Esophagus (tissue), 2 donors: Measurements from ENCODE around the gene SAP30BP. TPM values are rescaled to one million over a fixed set of nuclear protein-coding genes. Genes with fewer than 3 reads are reported as not detected.

Experiments used
- H3K27ac ChIP-seq, 2 donors: one replicate each; pipeline ENCODE4 v1.5.1; 2013; ENCODE audit warnings: low read depth in 2 of 2, mild to moderate bottlenecking in 2 of 2, inconsistent platforms in 1 of 2, low read length in 1 of 2, moderate library complexity in 1 of 2
- H3K27me3 ChIP-seq, 2 donors: one replicate each; pipeline ENCODE4 v1.6.1; 2013; ENCODE audit warnings: low read length in 2 of 2, control low read depth in 1 of 2, mild to moderate bottlenecking in 1 of 2; ENCODE audit not compliant: insufficient read depth in 2 of 2, control insufficient read depth in 1 of 2
- H3K36me3 ChIP-seq, 2 donors: one replicate each; pipeline ENCODE4 v1.6.1; 2013; ENCODE audit warnings: low read length in 1 of 2; ENCODE audit not compliant: control insufficient read depth in 2 of 2, insufficient read depth in 2 of 2
- H3K4me1 ChIP-seq, 2 donors: one replicate each; pipeline ENCODE4 v1.6.1; 2013; ENCODE audit warnings: low read length in 1 of 2; ENCODE audit not compliant: control insufficient read depth in 2 of 2, insufficient read depth in 2 of 2
- H3K4me3 ChIP-seq, 2 donors: one replicate each; pipeline ENCODE4 v1.5.1; 2013; ENCODE audit warnings: low read length in 2 of 2, mild to moderate bottlenecking in 2 of 2, low read depth in 1 of 2, moderate library complexity in 1 of 2
- H3K9me3 ChIP-seq, 2 donors: one replicate each; pipeline ENCODE4 v1.6.1; 2013; ENCODE audit warnings: mild to moderate bottlenecking in 2 of 2, low read depth in 1 of 2, low read length in 1 of 2, moderate library complexity in 1 of 2; ENCODE audit not compliant: control insufficient read depth in 2 of 2, insufficient read depth in 1 of 2
- WGBS, 2 donors: extraction: QIAGEN DNeasy Blood & Tissue Kit; methylation state at CpG; one replicate each; pipeline ENCODE4 v1.1.7; 2013; 5-methylcytosine and 5-hydroxymethylcytosine counted together
- polyA plus RNA-seq, 2 donors: library from polyadenylated mRNA; stranded (reverse); fragments of 200-250 nt; gene quantifications; one replicate each; pipeline ENCODE4 v1.2.3, GENCODE V29; 2013
- donor health status: healthy with polysubstance abuse.
- donor health status: Bipolar disorder and iron deficiency.

Gene SAP30BP
- polyA plus RNA-seq, 2 donors = 63.4 to 68.4 TPM

GRCh38 chr17:75701288-75701687 is 34.1 kb downstream of the SAP30BP start:
- no peaks in the 10 kb centered on the region for H3K9me3 ChIP-seq
- H3K4me1 ChIP-seq = peaks cover 2 to 19% of the 10 kb centered on the region in 2 donors
- H3K27me3 ChIP-seq = no peaks in the 10 kb centered on the region
- no peak overlapping the region for H3K4me3 ChIP-seq
- H3K27ac ChIP-seq = peak overlapping the region; percentile 81 to 87
- H3K36me3 ChIP-seq = peaks cover 13 to 42% of the 10 kb centered on the region in 2 donors
- WGBS, 2 donors = 86 to 94% methylated on average over 10 of the region's 10 CpGs

- Histone ChIP-seq H3K27me3 (no peaks in the 10 kb centered on the region), H3K36me3 (peaks cover 23 to 54% of the 10 kb centered on the region in 2 donors), H3K4me3 (no peak overlapping the region), H3K27ac (no peak overlapping the region), H3K4me1 (peaks cover 7 to 20% of the 10 kb centered on the region in 2 donors), H3K9me3 (no peaks in the 10 kb centered on the region)
- 94 to 97% methylated on average over 12 of the region's 12 CpGs for WGBS, 2 donors
These were observed 36.1 kb downstream of the SAP30BP start for GRCh38 chr17:75703191-75703590.

- Histone ChIP-seq H3K36me3 (peaks cover 23 to 54% of the 10 kb centered on the region in 2 donors), H3K9me3 (no peaks in the 10 kb centered on the region), H3K4me1 (peaks cover 7 to 20% of the 10 kb centered on the region in 2 donors), H3K4me3 (no peak overlapping the region), H3K27me3 (no peaks in the 10 kb centered on the region), H3K27ac (no peak overlapping the region)
- 91% methylated on average over 9 of the region's 9 CpGs for WGBS, 2 donors
These were observed 36.5 kb downstream of the SAP30BP start for GRCh38 chr17:75703591-75703990.

- Histone ChIP-seq H3K4me3 (no peak overlapping the region), H3K36me3 (peaks cover 23 to 54% of the 10 kb centered on the region in 2 donors), H3K4me1 (peaks cover 5 to 16% of the 10 kb centered on the region in 2 donors), H3K9me3 (no peaks in the 10 kb centered on the region), H3K27me3 (no peaks in the 10 kb centered on the region), H3K27ac (no peak overlapping the region)
- WGBS, 2 donors = 68 to 76% methylated on average over 27 of the region's 27 CpGs
These were observed 38.1 kb downstream of the SAP30BP start for GRCh38 chr17:75704963-75705875.

- H3K4me3 ChIP-seq = no peak overlapping the region
- H3K27ac ChIP-seq = peak overlapping the region; percentile 29 to 55
- peaks cover 5 to 8% of the 10 kb centered on the region in 2 donors for H3K4me1 ChIP-seq
- 88 to 91% methylated on average over 18 to 20 of the region's 20 CpGs for WGBS, 2 donors
- no peaks in the 10 kb centered on the region for H3K27me3 ChIP-seq
- no peaks in the 10 kb centered on the region for H3K9me3 ChIP-seq
- H3K36me3 ChIP-seq = peaks cover 23 to 45% of the 10 kb centered on the region in 2 donors
These were observed 39.0 kb downstream of the SAP30BP start for GRCh38 chr17:75706042-75706728.

- Histone ChIP-seq H3K27ac (peak overlapping the region; percentile 55 to 62), H3K9me3 (no peaks in the 10 kb centered on the region), H3K36me3 (peaks cover 23 to 43% of the 10 kb centered on the region in 2 donors), H3K27me3 (no peaks in the 10 kb centered on the region), H3K4me1 (peaks cover 5 to 7% of the 10 kb centered on the region in 2 donors), H3K4me3 (no peak overlapping the region)
- WGBS, 2 donors = 45 to 64% methylated on average over 12 of the region's 12 CpGs
These were observed 40.0 kb downstream of the SAP30BP start for GRCh38 chr17:75707079-75707571.

- Histone ChIP-seq H3K36me3 (peaks cover 2% of the 10 kb centered on the region in 2 donors), H3K27me3 (no peaks in the 10 kb centered on the region), H3K27ac (no peak overlapping the region), H3K9me3 (no peaks in the 10 kb centered on the region), H3K4me3 (no peak overlapping the region), H3K4me1 (no peaks in the 10 kb centered on the region)
- WGBS, 2 donors = 53 to 64% methylated on average over 2 of the region's 2 CpGs
These were observed 45.3 kb downstream of the SAP30BP start for GRCh38 chr17:75712446-75712845.

- Histone ChIP-seq H3K4me1 (peaks cover 0 to 30% of the 10 kb centered on the region in 2 donors), H3K27ac (no peak overlapping the region), H3K4me3 (no peak overlapping the region), H3K36me3 (peaks cover 0 to 10% of the 10 kb centered on the region in 2 donors), H3K27me3 (no peaks in the 10 kb centered on the region), H3K9me3 (peaks cover 0 to 6% of the 10 kb centered on the region in 2 donors)
- 97 to 98% methylated on average over 2 of the region's 2 CpGs for WGBS, 2 donors
These were observed 52.6 kb downstream of the SAP30BP start for GRCh38 chr17:75719732-75720131.

GRCh38 chr17:75720656-75721462 is 53.7 kb downstream of the SAP30BP start, which contains the start of gene ITGB4:
TSS of gene ITGB4 (plus strand) at chr17:75721459. CDS start at chr17:75724704, 3,245 bp downstream.
- Histone ChIP-seq H3K27me3 (no peaks in the 10 kb centered on the region), H3K4me3 (peak within 1 kb of the TSS; percentile 51 to 87), H3K27ac (peak within 1 kb of the TSS; percentile 79 to 93), H3K36me3 (peaks cover 0 to 19% of the 10 kb centered on the region in 2 donors), H3K9me3 (peaks cover 0 to 6% of the 10 kb centered on the region in 2 donors), H3K4me1 (peaks cover 0 to 31% of the 10 kb centered on the region in 2 donors)
- 1 to 3% methylated on average over 34 to 70 of the region's 70 CpGs for WGBS, 2 donors
